ENCODE measurements around the gene ABLIM2. TPM values are rescaled to one million over a fixed set of nuclear protein-coding genes. Genes with fewer than 3 reads are reported as not detected.

The ABLIM2 gene
- polyA plus RNA-seq, 3 donors: 0.21 TPM; not detected in 2

DNA sequence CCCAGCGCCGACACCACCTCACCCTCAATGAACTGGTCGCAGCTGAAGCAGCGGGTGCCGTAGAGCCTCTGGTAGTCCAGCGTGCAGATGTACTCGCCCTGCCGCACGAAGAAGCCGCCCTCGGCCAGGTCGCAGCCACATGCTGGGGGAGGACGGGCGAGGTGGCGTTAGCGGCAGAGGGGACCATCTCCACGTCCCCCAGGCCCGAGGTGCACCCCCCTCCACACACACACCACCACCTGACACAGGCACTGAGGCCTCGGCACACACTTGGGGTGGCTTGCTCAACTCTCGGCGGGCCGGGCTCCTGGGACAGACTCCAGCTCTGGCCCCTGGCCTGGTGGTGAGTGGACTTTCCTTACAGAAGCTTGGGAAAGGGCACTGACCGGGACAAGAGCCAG, 61.5 kb downstream of the ABLIM2 start:
- no peak overlapping the region for H3K4me3 ChIP-seq (replicated peaks in 1 of 3; ENCODE audit: low read depth in 2 of 3, low read length in 3 of 3)
- Mint-ChIP-seq H3K27me3 (ENCODE audit: low read depth in 3 of 3) (peaks cover 0 to 11% (median 3%) of the 10 kb centered on the region in 3 donors), H3K4me3 (no peak overlapping the region), H3K9me3 (peaks cover 13 to 34% (median 28%) of the 10 kb centered on the region in 7 donors), H3K27ac (no peak overlapping the region), H3K36me3 (no peaks in the 10 kb centered on the region), H3K4me1 (peaks cover 3% of the 10 kb centered on the region)
- no peak overlapping the region for H2AFZ ChIP-seq (ENCODE audit: insufficient read depth, low read depth, low read length, poor library complexity, severe bottlenecking)
- TF ChIP-seq, protein P1, sequence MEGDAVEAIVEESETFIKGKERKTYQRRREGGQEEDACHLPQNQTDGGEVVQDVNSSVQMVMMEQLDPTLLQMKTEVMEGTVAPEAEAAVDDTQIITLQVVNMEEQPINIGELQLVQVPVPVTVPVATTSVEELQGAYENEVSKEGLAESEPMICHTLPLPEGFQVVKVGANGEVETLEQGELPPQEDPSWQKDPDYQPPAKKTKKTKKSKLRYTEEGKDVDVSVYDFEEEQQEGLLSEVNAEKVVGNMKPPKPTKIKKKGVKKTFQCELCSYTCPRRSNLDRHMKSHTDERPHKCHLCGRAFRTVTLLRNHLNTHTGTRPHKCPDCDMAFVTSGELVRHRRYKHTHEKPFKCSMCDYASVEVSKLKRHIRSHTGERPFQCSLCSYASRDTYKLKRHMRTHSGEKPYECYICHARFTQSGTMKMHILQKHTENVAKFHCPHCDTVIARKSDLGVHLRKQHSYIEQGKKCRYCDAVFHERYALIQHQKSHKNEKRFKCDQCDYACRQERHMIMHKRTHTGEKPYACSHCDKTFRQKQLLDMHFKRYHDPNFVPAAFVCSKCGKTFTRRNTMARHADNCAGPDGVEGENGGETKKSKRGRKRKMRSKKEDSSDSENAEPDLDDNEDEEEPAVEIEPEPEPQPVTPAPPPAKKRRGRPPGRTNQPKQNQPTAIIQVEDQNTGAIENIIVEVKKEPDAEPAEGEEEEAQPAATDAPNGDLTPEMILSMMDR (IDR thresholded peaks at IDR 0.05): no peak
- WGBS (ENCODE audit: insufficient coverage): 98% methylated on average over 9 of the region's 23 CpGs
- peaks cover 19 to 25% of the 10 kb centered on the region in 2 donors for H3K9me3 ChIP-seq (replicated peaks in 1 of 2; ENCODE audit: control insufficient read depth in 1 of 2, insufficient read depth in 1 of 2, low read length in 2 of 2)
- no peak overlapping the region for H3K4me2 ChIP-seq (replicated peaks; ENCODE audit: extremely low read depth, low read length, poor library complexity, severe bottlenecking)
- H3K36me3 ChIP-seq (replicated peaks in 1 of 2; ENCODE audit: control insufficient read depth in 1 of 2, insufficient read depth in 2 of 2, low read length in 2 of 2): no peaks in the 10 kb centered on the region
- no peak overlapping the region for H3K27ac ChIP-seq (ENCODE audit: low read depth in 1 of 2, low read length in 2 of 2)
- no peaks in the 10 kb centered on the region for H3K79me2 ChIP-seq (ENCODE audit: insufficient read depth, low read length)
- no peaks in the 10 kb centered on the region for H3K27me3 ChIP-seq (ENCODE audit: control insufficient read depth in 2 of 2, insufficient read depth in 2 of 2, low read length in 2 of 2)
- no peak for DNase-seq
- no peak overlapping the region for H3K9ac ChIP-seq (ENCODE audit: insufficient read depth, low read length, poor library complexity, severe bottlenecking)
- no peaks in the 10 kb centered on the region for H3K4me1 ChIP-seq (ENCODE audit: control insufficient read depth in 1 of 2, insufficient read depth in 2 of 2, low read length in 2 of 2)
- intact Hi-C loops (cut with micrococcal nuclease): no loop called here
- no peaks in the 10 kb centered on the region for H4K20me1 ChIP-seq (ENCODE audit: insufficient read depth, low read length)

DNA sequence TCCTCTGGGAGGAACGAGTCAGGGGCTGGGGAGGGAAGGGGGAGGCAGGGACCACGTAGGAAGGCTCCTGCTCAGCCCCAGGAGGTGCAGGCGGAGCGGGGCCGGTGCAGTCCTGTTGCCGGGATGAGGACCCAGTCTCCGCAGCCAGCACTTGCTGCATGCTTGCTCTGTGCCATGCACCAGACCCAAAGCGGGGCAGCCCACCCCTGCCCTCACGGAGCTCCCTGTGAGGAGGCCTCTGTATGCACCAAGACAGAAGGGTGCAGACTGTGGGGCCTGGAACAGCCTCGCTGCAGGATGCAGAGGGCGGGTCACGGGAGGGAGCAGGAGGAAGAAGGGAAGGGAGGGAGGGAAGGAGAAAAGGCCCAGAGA, 61.9 kb downstream of the ABLIM2 start:
- peaks cover 13 to 35% (median 28%) of the 10 kb centered on the region in 7 donors for H3K9me3 Mint-ChIP-seq

More for the DNA sequence above, 61.9 kb downstream of the ABLIM2 start:
- no peaks in the 10 kb centered on the region for H4K20me1 ChIP-seq (ENCODE audit: insufficient read depth, low read length)
- H3K4me1 ChIP-seq (ENCODE audit: control insufficient read depth in 1 of 2, insufficient read depth in 2 of 2, low read length in 2 of 2): no peaks in the 10 kb centered on the region
- no peaks in the 10 kb centered on the region for H3K36me3 ChIP-seq (replicated peaks in 1 of 2; ENCODE audit: control insufficient read depth in 1 of 2, insufficient read depth in 2 of 2, low read length in 2 of 2)
- H3K27ac Mint-ChIP-seq: no peak overlapping the region
- peaks cover 3% of the 10 kb centered on the region for H3K4me1 Mint-ChIP-seq
- H3K4me2 ChIP-seq (replicated peaks; ENCODE audit: extremely low read depth, low read length, poor library complexity, severe bottlenecking): no peak overlapping the region
- no peak overlapping the region for H3K4me3 ChIP-seq (replicated peaks in 1 of 3; ENCODE audit: low read depth in 2 of 3, low read length in 3 of 3)
- TF ChIP-seq, protein P1 (IDR thresholded peaks at IDR 0.05): no peak
- no peak overlapping the region for H3K9ac ChIP-seq (ENCODE audit: insufficient read depth, low read length, poor library complexity, severe bottlenecking)
- H3K27me3 ChIP-seq (ENCODE audit: control insufficient read depth in 2 of 2, insufficient read depth in 2 of 2, low read length in 2 of 2): no peaks in the 10 kb centered on the region
- H3K36me3 Mint-ChIP-seq: no peaks in the 10 kb centered on the region
- H3K27me3 Mint-ChIP-seq (ENCODE audit: low read depth in 3 of 3): peaks cover 0 to 11% (median 3%) of the 10 kb centered on the region in 3 donors
- no peak overlapping the region for H3K4me3 Mint-ChIP-seq
- no peak overlapping the region for H3K27ac ChIP-seq (ENCODE audit: low read depth in 1 of 2, low read length in 2 of 2)
- intact Hi-C loops (cut with micrococcal nuclease): no loop called here
- no peaks in the 10 kb centered on the region for H3K79me2 ChIP-seq (ENCODE audit: insufficient read depth, low read length)
- peaks cover 20 to 25% of the 10 kb centered on the region in 2 donors for H3K9me3 ChIP-seq (replicated peaks in 1 of 2; ENCODE audit: control insufficient read depth in 1 of 2, insufficient read depth in 1 of 2, low read length in 2 of 2)
- no peak for DNase-seq
- no peak overlapping the region for H2AFZ ChIP-seq (ENCODE audit: insufficient read depth, low read depth, low read length, poor library complexity, severe bottlenecking)
- WGBS (ENCODE audit: insufficient coverage): 57% methylated on average over 7 of the region's 12 CpGs
